HG03045 (cell line): ENCODE data around the gene RSPO1.

Source experiments
- ATAC-seq: cut with Tn5 transposase; IDR thresholded peaks from one replicate; pipeline ENCODE4 v1.9.1; 2021; ENCODE audit warnings: mild to moderate bottlenecking, moderate library complexity; ENCODE audit not compliant: unreplicated experiment

RSPO1 gene

GRCh38 chr1:37574834-37575480 is 59.7 kb downstream of the RSPO1 start:
- no peak for ATAC-seq

GRCh38 chr1:37570528-37571334 is 64.0 kb downstream of the RSPO1 start:
- ATAC-seq, result no peak

DNA sequence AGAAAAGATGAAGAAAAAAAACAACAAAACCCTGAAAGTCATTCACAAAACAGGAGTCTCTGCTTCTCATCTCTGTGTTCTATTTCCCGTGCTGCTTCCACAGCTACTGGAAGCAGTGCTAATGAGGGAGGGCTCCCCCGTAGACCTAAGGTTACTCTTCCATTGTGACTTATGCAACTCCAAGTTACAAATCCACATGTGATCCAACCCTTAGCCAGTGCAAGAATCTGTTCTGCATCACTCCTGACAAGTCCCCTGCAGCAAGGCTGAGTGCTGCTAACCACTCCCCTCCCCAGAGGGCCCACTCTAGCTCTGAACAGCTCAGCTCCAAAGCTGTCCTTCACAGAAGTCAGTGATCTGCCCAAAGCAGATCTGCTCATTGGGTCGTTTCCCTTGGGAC is 67.7 kb downstream of the RSPO1 start:
- no peak for ATAC-seq

DNA sequence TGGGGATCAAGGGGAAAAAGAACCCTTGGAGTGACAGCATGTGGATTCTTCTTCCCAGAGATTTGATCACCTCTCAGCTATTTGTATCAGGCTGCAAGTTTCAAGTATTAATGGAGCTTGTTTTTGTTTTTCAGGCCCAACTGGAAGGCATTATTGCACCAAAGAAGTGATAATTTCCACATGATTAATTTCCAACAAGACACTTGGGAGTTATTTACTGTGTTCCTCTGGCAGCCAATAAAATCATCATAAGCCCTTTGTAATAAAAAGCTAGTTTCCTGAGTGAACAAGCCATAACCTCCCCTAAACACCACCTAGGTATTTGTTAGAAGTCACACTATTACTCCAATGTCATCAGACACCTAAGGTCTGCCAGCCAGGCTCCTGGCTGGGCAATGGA is 69.8 kb downstream of the RSPO1 start:
- ATAC-seq, result no peak

DNA sequence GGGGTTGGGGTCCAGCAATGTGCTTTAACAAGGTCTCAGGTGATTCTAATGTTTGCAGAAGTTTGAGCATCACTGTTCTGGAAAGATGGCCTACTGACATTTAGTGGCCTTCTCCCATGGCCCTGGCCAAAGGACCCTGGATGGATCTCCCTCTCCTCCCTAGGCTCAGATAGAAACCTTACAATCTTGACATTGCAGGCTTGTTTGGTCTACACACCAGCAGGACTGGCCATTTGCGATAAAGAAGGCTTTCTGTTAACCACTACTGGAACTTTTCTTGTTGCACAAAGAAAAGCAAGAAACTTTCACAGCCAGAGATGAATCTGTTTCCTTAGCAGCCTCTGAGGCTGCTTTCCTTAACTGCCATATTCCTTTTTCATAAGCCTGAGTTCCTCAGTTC is 71.7 kb downstream of the RSPO1 start:
- ATAC-seq, result no peak
